T-helper 1 cell (primary cell): ENCODE measurements around the gene TUBA8.
A peak's percentile ranks its signal among the peaks of the same experiment; 100 is the strongest.
"Not testable (repeated sequence)": the region's sequence is repeated elsewhere in the genome, so short reads cannot be mapped to it uniquely, and the experiment has no call there.

Experiments
- DNase-seq, 5 donors: peaks; one replicate each; pipeline ENCODE4 v3.0.0-alpha.2; 2012 to 2020

The TUBA8 gene

DNA sequence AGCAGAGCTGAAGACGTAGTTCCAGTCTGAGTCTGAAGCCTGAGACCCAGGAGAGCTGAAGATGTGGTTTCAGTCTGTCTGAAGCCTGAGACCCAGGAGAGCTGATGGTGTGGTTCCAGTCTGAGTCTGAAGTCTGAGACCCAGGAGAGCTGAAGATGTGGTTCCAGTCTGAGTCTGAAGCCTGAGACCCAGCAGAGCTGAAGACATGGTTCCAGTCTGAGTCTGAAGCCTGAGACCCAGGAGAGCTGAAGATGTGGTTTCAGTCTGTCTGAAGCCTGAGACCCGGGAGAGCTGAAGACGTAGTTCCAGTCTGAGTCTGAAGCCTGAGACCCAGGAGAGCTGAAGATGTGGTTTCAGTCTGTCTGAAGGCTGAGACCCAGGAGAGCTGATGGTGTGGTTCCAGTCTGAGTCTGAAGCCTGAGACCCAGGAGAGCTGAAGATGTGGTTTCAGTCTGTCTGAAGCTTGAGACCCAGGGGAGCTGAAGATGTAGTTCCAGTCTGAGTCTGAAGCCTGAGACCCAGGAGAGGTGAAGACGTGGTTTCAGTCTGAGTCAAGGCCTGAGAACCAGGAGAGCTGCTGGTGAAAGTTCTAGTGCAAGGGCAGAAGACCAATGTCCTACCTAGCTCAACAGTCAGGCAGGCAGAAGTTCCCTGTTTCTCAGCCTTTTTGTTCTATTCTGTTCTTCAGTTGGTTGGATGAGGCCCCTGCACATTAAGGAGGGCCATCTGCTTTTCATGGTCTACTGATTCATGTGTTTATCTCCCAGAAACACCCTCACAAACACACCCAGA lies 3.9 kb upstream of the TUBA8 start:
- DNase-seq, result peak in 1 of 5 donors; percentile 36

DNA sequence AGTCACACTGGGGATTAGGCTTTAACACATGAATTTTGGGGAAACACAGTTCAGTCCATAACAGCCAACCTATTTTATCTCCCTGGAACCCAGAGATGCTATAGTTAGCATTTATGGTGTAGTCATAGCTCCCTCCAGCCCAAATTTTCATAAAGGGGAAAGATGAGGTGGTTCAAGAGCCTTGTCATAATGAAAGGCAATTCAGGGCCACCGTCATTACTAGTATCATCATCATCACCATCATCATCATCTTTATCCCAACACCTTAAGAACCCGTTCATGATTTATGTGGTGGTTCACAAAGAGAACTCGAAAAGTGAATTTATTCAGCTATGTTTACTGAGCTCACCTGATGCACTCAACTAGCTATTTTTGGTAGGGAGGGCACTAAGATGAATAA lies 2.4 kb upstream of the TUBA8 start:
- no peak for DNase-seq

DNA sequence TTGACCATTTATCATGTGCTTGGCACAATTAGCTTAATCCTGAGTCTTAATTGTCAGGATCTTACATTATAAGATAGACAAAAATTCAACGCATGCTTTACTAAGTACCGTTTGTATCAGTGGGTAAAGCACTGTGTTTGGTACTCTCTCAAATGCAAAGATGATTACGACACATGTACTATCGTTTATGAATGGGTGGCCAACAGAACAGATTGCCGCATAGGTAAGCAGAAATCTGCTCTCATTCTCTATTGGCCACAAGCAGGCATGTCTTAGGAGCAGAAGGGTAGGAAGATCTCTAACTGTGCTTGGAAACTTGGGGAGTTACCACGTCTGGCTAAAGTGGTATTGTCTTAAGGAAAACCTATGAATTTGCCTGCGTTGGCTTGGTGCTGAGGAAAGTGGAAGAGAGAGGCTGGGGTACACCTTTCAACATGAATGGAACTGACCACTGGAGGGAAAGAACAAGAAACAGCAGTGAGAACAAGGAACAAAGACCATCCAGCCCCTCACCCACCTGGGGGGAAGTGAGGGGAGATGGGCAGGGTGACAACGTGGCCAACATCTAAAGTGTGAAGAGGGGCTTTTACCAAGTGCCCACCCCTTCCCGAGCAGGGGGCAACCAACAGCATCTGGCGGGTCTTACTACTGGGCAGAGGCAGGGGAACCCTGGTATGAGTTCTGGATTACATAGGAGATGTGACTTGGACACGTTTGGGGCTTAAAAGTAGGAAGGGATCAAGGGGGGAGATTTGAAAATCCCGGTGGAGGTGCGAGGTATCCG lies 1.0 kb upstream of the TUBA8 start:
- DNase-seq, result no peak

DNA sequence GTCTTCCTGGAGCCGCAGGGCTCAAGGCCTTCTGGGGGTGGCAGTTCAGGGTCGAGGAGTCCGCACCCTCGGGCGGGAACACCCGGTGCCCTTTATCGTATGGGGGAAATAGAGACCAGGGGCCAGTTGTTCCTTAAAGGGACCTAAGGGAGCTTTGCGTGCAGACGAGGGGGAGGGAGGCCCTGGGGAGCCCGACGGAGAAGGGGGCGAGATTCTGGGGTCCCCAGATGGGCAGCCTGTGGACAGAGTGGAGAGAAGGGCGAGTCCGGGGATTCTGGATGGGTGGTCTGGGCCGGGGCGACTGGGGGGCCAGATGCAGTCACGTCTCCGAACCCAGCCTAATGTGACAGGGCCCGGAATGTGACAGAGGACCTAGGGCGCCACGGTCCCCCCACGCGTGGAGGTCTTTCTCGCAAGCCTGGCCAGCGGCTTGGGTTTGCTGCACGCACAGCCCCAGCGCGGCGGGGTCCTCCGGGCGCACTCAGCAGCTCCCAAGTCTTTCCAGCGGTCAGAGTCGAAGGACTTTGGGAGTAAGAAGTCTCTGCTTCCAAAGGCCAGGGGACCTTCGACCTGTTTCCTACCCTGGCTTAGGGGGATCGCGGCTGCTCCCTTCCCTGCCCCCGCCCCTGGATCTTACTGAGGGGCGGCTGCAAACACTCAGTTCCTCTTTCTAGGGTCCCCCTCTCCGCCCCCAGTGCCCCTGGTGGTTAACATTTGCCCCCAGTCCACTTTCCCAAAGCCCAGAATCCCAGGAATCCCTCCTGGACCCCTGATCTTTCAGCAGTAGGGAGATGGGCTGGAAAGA lies 547 bp downstream of the TUBA8 start:
- DNase-seq, result no peak

DNA sequence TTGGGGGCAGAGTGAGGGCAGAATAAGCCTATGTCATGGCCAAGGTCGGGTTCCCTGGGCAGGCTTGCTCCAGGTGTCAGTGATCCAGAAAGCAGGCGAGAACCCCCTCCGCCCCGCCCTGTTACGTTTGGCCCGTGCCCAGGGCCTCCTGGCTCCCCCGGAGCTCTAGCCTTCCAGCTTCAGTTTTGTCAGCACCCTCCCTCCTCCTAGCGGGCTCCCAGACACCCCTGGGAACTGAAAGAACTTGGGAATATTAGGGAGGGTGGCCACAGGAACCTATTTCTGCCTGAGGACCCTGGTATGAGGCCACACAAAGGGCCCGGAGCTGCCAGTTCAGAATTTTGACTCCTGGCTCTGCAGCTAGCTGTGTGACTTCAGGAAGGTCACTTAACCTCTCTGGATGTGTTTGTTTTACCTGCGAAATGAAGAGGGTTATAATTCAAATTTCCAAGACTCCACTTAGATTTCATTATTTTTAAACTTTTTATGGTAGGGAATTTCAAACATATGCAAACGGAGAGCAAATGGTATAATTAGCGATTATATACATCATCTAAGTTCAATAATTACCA lies 1.2 kb downstream of the TUBA8 start:
- DNase-seq, result no peak

- no peak for DNase-seq
These were observed 1.8 kb downstream of the TUBA8 start for GRCh38 chr22:18112440-18112839.

- no peak for DNase-seq
These were observed 3.2 kb downstream of the TUBA8 start for GRCh38 chr22:18113680-18114394.

- no peak for DNase-seq
These were observed 3.9 kb downstream of the TUBA8 start for GRCh38 chr22:18114495-18114894.

DNA sequence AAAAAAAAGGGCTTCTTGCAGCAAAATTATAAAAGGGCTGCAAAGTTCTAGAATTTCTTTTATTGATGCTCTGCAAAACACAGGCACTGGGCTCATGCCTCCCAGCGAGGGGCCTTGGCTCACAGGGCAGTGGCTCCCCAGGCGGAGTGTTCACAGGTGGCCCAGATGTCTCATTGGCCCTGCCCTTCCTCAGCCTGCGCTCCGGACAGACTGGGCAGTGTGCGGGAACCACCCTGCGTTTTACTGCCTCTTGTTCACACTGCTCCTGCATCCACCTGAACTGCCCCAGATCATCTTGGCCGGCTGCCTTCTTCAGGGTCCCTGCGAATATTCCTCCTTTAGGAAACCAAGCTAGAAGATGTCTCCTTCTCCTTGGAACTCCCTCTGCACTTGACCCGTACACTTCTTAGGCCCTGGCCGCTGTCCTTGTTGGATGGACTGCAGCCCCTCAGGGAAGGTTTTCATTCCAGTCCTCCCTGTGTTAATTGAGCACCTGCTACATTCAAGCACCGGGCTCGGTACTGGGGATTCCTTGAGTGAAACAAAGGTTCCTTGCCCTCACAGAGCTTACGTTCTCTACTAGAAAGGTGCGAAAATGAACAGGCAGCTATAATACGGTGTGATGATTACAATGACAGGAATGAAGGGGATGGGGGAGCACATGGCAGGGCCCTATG lies 4.5 kb downstream of the TUBA8 start:
- no peak for DNase-seq

DNA sequence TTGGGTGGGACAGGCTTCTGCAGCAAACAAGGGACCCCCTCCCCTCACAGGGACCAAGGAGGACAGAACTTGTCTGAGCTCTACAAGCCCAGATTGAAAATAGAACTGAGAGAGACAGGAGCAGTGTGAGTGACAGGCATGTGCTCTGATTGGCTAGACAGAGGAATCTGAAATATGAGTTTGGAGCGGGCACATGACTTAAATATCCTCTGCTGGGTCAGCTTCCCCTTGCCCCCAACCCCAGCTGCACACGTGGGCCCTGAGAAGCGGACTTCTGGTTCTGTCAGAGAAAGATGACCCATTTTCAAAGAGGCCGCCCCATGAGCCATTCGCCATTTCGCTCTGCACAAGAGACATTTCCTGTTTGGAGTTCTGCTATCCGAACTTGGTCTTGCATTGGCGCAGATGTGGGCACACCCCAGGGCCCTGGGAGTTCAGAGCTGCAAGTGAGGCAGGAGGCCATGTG lies 5.3 kb downstream of the TUBA8 start:
- no peak for DNase-seq

- DNase-seq, result no peak
These were observed 6.0 kb downstream of the TUBA8 start for GRCh38 chr22:18116634-18117033.

GRCh38 chr22:18118345-18118915 lies 7.8 kb downstream of the TUBA8 start:
- no peak for DNase-seq

GRCh38 chr22:18119409-18120110 lies 9.0 kb downstream of the TUBA8 start:
- no peak for DNase-seq

DNA sequence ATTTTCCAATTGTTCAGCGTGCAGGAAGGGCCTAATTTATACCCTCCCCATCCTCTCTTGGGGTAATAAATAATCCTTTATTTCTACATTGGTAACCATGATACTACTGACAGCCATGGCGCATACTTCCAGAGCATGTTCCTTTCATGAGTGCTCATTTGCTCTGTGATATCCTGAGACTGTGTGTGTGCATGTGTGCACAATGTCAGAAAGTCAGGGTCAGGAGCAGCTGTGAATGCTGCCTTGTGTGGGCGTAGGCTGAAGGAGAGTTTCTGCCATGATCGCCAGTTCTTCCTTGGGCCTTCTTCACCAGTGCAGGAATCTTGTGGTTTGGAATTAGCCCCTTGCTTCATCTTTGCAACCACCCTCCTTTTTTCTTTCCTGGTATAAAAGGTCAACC lies 10.2 kb downstream of the TUBA8 start:
- DNase-seq, result no peak

- DNase-seq, result no peak
These were observed 10.9 kb downstream of the TUBA8 start for GRCh38 chr22:18121506-18121905.

DNA sequence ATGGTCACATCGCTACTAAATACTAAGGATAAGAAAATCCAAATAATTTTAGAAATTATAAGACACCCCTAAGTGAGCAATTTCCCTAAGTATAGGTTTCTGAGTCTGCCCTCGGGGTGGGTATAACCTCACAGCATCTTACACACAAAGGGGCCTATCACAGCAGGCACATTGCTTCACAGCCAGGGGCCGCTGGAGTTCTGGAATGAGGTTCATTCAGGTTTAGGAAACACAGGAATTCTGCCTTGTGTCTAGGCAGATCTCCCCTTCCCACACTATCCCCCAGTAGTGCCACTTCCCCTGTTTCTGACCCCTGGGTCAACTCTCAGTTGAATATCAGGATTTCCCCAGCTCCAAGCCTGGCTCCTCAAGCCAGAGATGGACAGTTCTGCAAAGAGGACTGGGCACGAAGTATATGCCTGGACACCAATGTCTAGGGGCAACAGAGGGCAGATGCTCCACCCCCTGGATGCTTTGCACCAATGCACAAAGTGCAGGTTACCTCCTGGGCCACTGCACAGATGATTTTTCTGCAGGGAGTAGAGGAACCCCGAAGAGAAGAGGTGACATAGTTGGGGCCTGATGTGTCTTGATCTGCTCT lies 11.4 kb downstream of the TUBA8 start:
- DNase-seq, result no peak

DNA sequence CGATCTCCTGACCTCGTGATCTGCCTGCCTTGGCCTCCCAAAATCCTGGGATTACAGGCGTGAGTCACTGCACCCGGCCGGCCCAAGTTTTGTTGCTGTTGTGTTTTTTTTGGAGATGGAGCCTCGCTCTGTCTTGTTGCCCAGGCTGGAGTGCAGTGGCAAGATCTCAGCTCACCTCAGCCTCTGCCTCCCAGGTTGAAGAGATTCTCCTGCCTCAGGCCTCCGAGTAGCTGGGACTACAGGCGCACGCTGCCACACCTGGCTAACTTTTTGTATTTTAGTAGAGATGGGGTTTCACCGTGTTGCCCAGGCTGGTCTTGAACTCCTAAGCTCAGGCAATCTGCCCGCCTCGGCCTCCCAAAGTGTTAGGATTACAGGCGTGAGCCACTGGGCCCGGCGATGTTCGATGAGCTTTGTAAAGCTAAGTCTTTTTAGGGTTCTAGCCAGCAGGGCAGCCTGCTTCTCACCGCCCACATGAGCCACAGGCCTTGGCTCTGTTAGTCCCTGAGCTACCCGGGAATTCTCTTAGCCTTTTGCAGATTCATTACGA lies 12.9 kb downstream of the TUBA8 start:
- DNase-seq, result not testable (repeated sequence)

DNA sequence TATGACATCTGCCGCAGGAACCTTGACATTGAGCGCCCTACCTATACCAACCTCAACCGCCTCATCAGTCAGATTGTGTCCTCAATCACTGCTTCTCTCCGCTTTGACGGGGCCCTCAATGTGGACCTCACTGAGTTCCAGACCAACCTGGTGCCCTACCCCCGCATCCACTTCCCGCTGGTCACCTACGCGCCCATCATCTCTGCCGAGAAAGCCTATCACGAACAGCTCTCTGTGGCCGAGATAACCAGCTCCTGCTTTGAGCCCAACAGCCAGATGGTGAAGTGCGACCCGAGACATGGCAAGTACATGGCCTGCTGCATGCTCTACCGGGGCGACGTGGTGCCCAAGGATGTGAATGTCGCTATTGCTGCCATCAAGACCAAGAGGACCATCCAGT lies 16.0 kb downstream of the TUBA8 start:
- no peak for DNase-seq

GRCh38 chr22:18130018-18130417 lies 19.4 kb downstream of the TUBA8 start:
- no peak for DNase-seq
